Keratinocyte (primary cell): ENCODE data around the gene WFDC10A. TPM values are rescaled to one million over a fixed set of nuclear protein-coding genes. Genes with fewer than 3 reads are reported as not detected.

Experiments
- DNase-seq: peaks from one replicate; pipeline ENCODE4 v3.0.0-alpha.2; 2011; ENCODE audit warnings: low read depth, missing footprints, low spot score
- FAIRE-seq: peaks from 2 replicates; lab custom pipeline; 2011; peaks lifted over from hg19 to GRCh38; lab: Jason Lieb, UNC
- H2AFZ ChIP-seq: 2 replicates; pipeline ENCODE4 v1.6.0; 2012; ENCODE audit warnings: low read length, control low read depth, inconsistent platforms; ENCODE audit not compliant: control insufficient read depth
- H3K27ac ChIP-seq: 2 replicates; pipeline ENCODE4 v1.5.1; 2011; ENCODE audit warnings: low read length; ENCODE audit not compliant: control insufficient read depth, insufficient read depth
- H3K27me3 ChIP-seq: 3 replicates; pipeline ENCODE4 v1.6.0; 2011; ENCODE audit warnings: low read length; ENCODE audit not compliant: control insufficient read depth, insufficient read depth; ENCODE audit errors: extremely low read depth
- H3K36me3 ChIP-seq, 2 experiments: 2 replicates in 1 of 2; 3 replicates in 1 of 2; pipeline ENCODE4 v1.5.1; 2011; ENCODE audit warnings: low read length in 2 of 2, mild to moderate bottlenecking in 1 of 2; ENCODE audit not compliant: control insufficient read depth in 2 of 2, insufficient read depth in 2 of 2; ENCODE audit errors: extremely low read depth in 1 of 2
- H3K4me1 ChIP-seq: 3 replicates; pipeline ENCODE4 v1.5.1; 2011; ENCODE audit warnings: low read length; ENCODE audit not compliant: control insufficient read depth, insufficient read depth; ENCODE audit errors: extremely low read depth
- H3K4me2 ChIP-seq: 3 replicates; pipeline ENCODE4 v1.6.0; 2011; ENCODE audit warnings: low read depth, low read length; ENCODE audit not compliant: control insufficient read depth, insufficient read depth; ENCODE audit errors: extremely low read depth
- H3K4me3 ChIP-seq, 3 experiments: fragments of 200-600 bp in 1 of 3; sonication (generic) in 1 of 3; 2 replicates in 2 of 3; 3 replicates in 1 of 3; pipeline ENCODE4 v1.5.1; 2011 to 2016; ENCODE audit warnings: low read length in 3 of 3, mild to moderate bottlenecking in 3 of 3, control low read depth in 2 of 3, inconsistent platforms in 1 of 3, low read depth in 1 of 3, mixed read lengths in 1 of 3, mixed run types in 1 of 3, moderate library complexity in 1 of 3; ENCODE audit not compliant: control insufficient read depth in 2 of 3, insufficient read depth in 2 of 3; ENCODE audit errors: extremely low read depth in 1 of 3
- H3K79me2 ChIP-seq: 2 replicates; pipeline ENCODE4 v1.6.0; 2012; ENCODE audit warnings: low read length; ENCODE audit not compliant: control insufficient read depth, insufficient read depth
- H3K9ac ChIP-seq: 3 replicates; pipeline ENCODE4 v1.6.0; 2011; ENCODE audit warnings: low read length; ENCODE audit not compliant: control insufficient read depth, insufficient read depth; ENCODE audit errors: extremely low read depth
- H3K9me1 ChIP-seq: 3 replicates; pipeline ENCODE4 v1.6.0; 2011; ENCODE audit warnings: low read length; ENCODE audit not compliant: control insufficient read depth, insufficient read depth; ENCODE audit errors: extremely low read depth
- H3K9me3 ChIP-seq: 2 replicates; pipeline ENCODE4 v1.5.1; 2012; ENCODE audit warnings: low read depth, low read length; ENCODE audit not compliant: control insufficient read depth
- H4K20me1 ChIP-seq: 3 replicates; pipeline ENCODE4 v1.6.0; 2011; ENCODE audit warnings: low read length; ENCODE audit not compliant: control insufficient read depth, insufficient read depth; ENCODE audit errors: extremely low read depth
- EZH2 ChIP-seq: IDR thresholded peaks from one replicate; pipeline ENCODE4 v1.6.1; 2012; ENCODE audit warnings: inconsistent platforms, mild to moderate bottlenecking, low read length, moderate library complexity
- dilution Hi-C: fragments of 300-500 bp; cut with MboI; formaldehyde crosslinking; loops from one replicate; pipeline ENCODE4 v1.7.0; 2020; ENCODE audit warnings: low sequenced_read_pairs; ENCODE audit not compliant: extremely low pct_ligation_motif_present
- polyA plus RNA-seq, 5 experiments: library from polyadenylated mRNA; depleted of rRNA in 3 of 5; stranded (reverse) in 3 of 5; stranded (forward) in 1 of 5; unstranded in 1 of 5; fragments of >200 nt; gene quantifications; 1 replicate in 1 of 5; 2 replicates in 3 of 5; 3 replicates in 1 of 5; pipeline versions ENCODE4 v1.2.1 to v1.2.3, GENCODE V29; 2011 to 2012; ENCODE audit warnings: missing spikeins in 2 of 5, low read depth in 1 of 5, low replicate concordance in 1 of 5
- TF ChIP-seq, protein P1 (sequence below), 3 experiments: IDR thresholded peaks in 1 of 3; conservative IDR thresholded peaks in 1 of 3; optimal IDR thresholded peaks in 1 of 3; 2 replicates in 2 of 3; 3 replicates in 1 of 3; pipeline versions ENCODE3 to v1.5.1; 2011; ENCODE audit warnings: low read length in 3 of 3, mild to moderate bottlenecking in 3 of 3, moderate library complexity in 2 of 3, control low read depth in 1 of 3, inconsistent platforms in 1 of 3; ENCODE audit not compliant: insufficient read depth in 2 of 3; ENCODE audit errors: extremely low read depth in 1 of 3

WFDC10A gene
- polyA plus RNA-seq, 1 donor (not counting 4 experiments of a cell fraction or from before 2014, with no cell fraction given): not detected

GRCh38 chr20:45595235-45595634 is 34.3 kb upstream of the WFDC10A start:
- Histone ChIP-seq H3K4me1 (no peaks in the 10 kb centered on the region), H3K36me3 (no peaks in the 10 kb centered on the region), H2AFZ (no peak overlapping the region), H3K79me2 (no peaks in the 10 kb centered on the region), H3K27me3 (peaks cover 21% of the 10 kb centered on the region), H3K27ac (no peak overlapping the region), H3K9me1 (no peaks in the 10 kb centered on the region), H3K4me2 (no peak overlapping the region), H3K9me3 (no peaks in the 10 kb centered on the region), H3K9ac (no peak overlapping the region), H4K20me1 (no peaks in the 10 kb centered on the region), H3K4me3 (no peak overlapping the region)
- FAIRE-seq (no peak), DNase-seq (no peak)
- TF ChIP-seq, protein P1, sequence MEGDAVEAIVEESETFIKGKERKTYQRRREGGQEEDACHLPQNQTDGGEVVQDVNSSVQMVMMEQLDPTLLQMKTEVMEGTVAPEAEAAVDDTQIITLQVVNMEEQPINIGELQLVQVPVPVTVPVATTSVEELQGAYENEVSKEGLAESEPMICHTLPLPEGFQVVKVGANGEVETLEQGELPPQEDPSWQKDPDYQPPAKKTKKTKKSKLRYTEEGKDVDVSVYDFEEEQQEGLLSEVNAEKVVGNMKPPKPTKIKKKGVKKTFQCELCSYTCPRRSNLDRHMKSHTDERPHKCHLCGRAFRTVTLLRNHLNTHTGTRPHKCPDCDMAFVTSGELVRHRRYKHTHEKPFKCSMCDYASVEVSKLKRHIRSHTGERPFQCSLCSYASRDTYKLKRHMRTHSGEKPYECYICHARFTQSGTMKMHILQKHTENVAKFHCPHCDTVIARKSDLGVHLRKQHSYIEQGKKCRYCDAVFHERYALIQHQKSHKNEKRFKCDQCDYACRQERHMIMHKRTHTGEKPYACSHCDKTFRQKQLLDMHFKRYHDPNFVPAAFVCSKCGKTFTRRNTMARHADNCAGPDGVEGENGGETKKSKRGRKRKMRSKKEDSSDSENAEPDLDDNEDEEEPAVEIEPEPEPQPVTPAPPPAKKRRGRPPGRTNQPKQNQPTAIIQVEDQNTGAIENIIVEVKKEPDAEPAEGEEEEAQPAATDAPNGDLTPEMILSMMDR (optimal IDR thresholded peaks at IDR 0.05 in 1 of 3, IDR thresholded peaks at IDR 0.05 in 1 of 3, conservative IDR thresholded peaks at IDR 0.05 in 1 of 3; ENCODE audit: extremely low read depth in 1 of 3, insufficient read depth in 2 of 3, low read length in 3 of 3): no peak
- dilution Hi-C loops: no loop called here

GRCh38 chr20:45607810-45608209 is 21.7 kb upstream of the WFDC10A start:
- dilution Hi-C loops: no loop called here
- TF ChIP-seq, protein P1 (optimal IDR thresholded peaks at IDR 0.05 in 1 of 3, IDR thresholded peaks at IDR 0.05 in 1 of 3, conservative IDR thresholded peaks at IDR 0.05 in 1 of 3; ENCODE audit: extremely low read depth in 1 of 3, insufficient read depth in 2 of 3, low read length in 3 of 3): no peak
- no peak for TF ChIP-seq EZH2

More at GRCh38 chr20:45607810-45608209, 21.7 kb upstream of the WFDC10A start:
- DNase-seq (no peak), FAIRE-seq (no peak)
- H3K27me3 ChIP-seq: no peaks in the 10 kb centered on the region
- H2AFZ ChIP-seq: no peak overlapping the region
- no peaks in the 10 kb centered on the region for H4K20me1 ChIP-seq
- H3K79me2 ChIP-seq: no peaks in the 10 kb centered on the region
- H3K4me2 ChIP-seq: no peak overlapping the region
- H3K4me3 ChIP-seq: no peak overlapping the region
- no peaks in the 10 kb centered on the region for H3K36me3 ChIP-seq
- peaks cover 6% of the 10 kb centered on the region for H3K9me3 ChIP-seq
- H3K4me1 ChIP-seq: peaks cover 19% of the 10 kb centered on the region
- H3K9ac ChIP-seq: no peak overlapping the region
- H3K27ac ChIP-seq: no peak overlapping the region
- no peaks in the 10 kb centered on the region for H3K9me1 ChIP-seq
